ENCODE data around the gene BORCS5. TPM values are rescaled to one million over a fixed set of nuclear protein-coding genes. Genes with fewer than 3 reads are reported as not detected.
"Not testable (repeated sequence)": the region's sequence is repeated elsewhere in the genome, so short reads cannot be mapped to it uniquely, and the experiment has no call there.

Gene BORCS5
- total RNA-seq, 1 donor from 2014 or later: 8.7 TPM

GRCh38 chr12:12470751-12471306 is 114.0 kb downstream of the BORCS5 start:
- no peak overlapping the region for H3K4me3 ChIP-seq
- no peak for TF ChIP-seq CTCF (IDR thresholded peaks at IDR 0.05; ENCODE audit: borderline replicate concordance)
- peaks cover 15% of the 10 kb centered on the region for H3K36me3 ChIP-seq
- H3K27ac ChIP-seq (replicated peaks): no peak overlapping the region
- peaks cover 15% of the 10 kb centered on the region for H3K4me1 ChIP-seq
- H3K9me3 ChIP-seq (replicated peaks): no peaks in the 10 kb centered on the region
- intact Hi-C loops (cut with micrococcal nuclease): no loop called here
- no peak for DNase-seq
- no peaks in the 10 kb centered on the region for H3K27me3 ChIP-seq (ENCODE audit: low read depth)

DNA sequence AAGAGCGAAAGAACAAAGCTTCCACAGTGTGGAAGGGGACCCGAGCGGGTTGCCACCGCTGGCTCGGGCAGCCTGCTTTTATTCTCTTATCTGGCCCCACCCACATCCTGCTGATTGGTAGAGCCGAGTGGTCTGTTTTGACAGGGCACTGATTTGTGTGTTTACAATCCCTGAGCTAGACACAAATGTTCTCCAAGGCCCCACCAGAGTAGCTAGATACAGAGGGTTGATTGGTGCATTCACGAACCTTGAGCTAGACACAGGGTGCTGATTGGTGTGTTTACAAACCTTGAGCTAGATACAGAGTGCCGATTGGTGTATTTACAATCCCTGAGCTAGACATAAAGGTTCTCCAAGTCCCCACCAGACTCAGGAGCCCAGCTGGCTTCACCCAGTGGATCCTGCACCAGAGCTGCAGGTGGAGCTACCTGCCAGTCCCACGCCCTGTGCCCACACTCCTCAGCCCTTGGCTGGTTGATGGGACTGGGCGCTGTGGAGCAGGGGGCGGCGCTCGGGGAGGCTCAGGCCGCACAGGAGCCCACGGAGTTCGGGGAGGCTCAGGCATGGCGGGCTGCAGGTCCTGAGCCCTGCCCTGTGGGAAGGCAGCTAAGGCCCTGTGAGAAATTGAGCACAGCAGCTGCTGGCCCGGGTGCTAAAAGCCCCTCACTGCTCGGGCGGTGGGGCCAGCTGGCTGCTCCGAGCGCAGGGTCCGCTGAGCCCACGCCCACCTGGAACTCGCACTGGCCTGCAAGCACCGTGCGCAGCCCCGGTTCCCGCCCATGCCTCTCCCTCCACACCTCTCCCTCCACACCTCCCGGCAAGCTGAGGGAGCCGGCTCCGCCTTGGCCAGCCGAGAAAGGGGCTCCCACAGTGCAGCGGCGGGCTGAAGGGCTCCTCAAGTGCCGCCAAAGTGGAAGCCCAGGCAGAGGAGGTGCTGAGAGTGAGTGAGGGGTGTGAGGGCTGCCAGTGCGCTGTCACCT is 115.4 kb downstream of the BORCS5 start:
- DNase-seq; H3K4me3 ChIP-seq; H3K27ac ChIP-seq (replicated peaks); H3K9me3 ChIP-seq (replicated peaks); H3K27me3 ChIP-seq (ENCODE audit: low read depth); intact Hi-C loops (cut with micrococcal nuclease): not testable (repeated sequence)
- Histone ChIP-seq H3K36me3 (peaks cover 21% of the 10 kb centered on the region), H3K4me1 (peaks cover 17% of the 10 kb centered on the region)

- intact Hi-C loops (cut with micrococcal nuclease): no loop called here
- Histone ChIP-seq H3K27me3 (ENCODE audit: low read depth) (no peaks in the 10 kb centered on the region), H3K36me3 (peaks cover 23% of the 10 kb centered on the region), H3K4me1 (peaks cover 17% of the 10 kb centered on the region), H3K27ac (replicated peaks) (no peak overlapping the region), H3K9me3 (replicated peaks) (no peaks in the 10 kb centered on the region), H3K4me3 (no peak overlapping the region)
- TF ChIP-seq CTCF (IDR thresholded peaks at IDR 0.05; ENCODE audit: borderline replicate concordance): no peak
- no peak for DNase-seq
These were observed 116.3 kb downstream of the BORCS5 start for GRCh38 chr12:12473223-12473622.

DNA sequence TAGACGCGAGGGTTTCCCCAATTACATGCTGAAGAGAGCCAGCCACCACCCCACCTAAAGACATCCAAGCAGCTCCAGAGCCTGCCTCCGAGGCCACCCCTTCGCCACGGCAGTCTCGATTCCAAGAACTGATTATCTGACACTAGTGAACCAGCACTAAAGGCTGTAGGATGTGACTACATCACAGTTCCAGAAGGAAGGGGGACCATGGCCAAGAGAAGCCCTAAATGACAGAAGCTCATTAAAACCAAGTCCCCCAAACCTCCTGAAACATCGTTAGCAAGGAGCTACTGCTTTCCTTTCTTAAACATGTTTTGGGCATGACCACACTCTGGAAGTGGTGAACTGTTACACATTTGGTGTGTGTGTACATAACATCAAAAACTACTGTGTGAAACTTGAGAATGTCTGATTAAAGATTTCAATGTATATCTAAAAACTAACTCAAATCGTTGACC is 117.6 kb downstream of the BORCS5 start:
- no peak overlapping the region for H3K4me3 ChIP-seq
- no peaks in the 10 kb centered on the region for H3K9me3 ChIP-seq (replicated peaks)
- no peak for DNase-seq
- peaks cover 32% of the 10 kb centered on the region for H3K36me3 ChIP-seq
- H3K27ac ChIP-seq (replicated peaks): peak overlapping the region; percentile 68
- peaks cover 17% of the 10 kb centered on the region for H3K4me1 ChIP-seq
- TF ChIP-seq CTCF (IDR thresholded peaks at IDR 0.05; ENCODE audit: borderline replicate concordance): no peak
- H3K27me3 ChIP-seq (ENCODE audit: low read depth): no peaks in the 10 kb centered on the region
- intact Hi-C loops (cut with micrococcal nuclease): no loop called here

GRCh38 chr12:12474931-12475795 is 118.3 kb downstream of the BORCS5 start:
- no peak for DNase-seq
- TF ChIP-seq CTCF (IDR thresholded peaks at IDR 0.05; ENCODE audit: borderline replicate concordance): no peak
- peak overlapping the region; percentile 9 for H3K4me3 ChIP-seq

More at GRCh38 chr12:12474931-12475795, 118.3 kb downstream of the BORCS5 start:
- peaks cover 17% of the 10 kb centered on the region for H3K4me1 ChIP-seq
- H3K36me3 ChIP-seq: peaks cover 39% of the 10 kb centered on the region
- H3K27me3 ChIP-seq (ENCODE audit: low read depth): no peaks in the 10 kb centered on the region
- peak overlapping the region; percentile 68 for H3K27ac ChIP-seq (replicated peaks)
- intact Hi-C loops (cut with micrococcal nuclease): no loop called here
- H3K9me3 ChIP-seq (replicated peaks): no peaks in the 10 kb centered on the region

Measured in left ventricle myocardium inferior (tissue), 1 donor.